NCI-H2171 (cell line): ENCODE measurements around the gene EPHA3.

ENCODE experiments used
- DNase-seq: peaks from one replicate; lab custom pipeline; 2025; lab: John Stamatoyannopoulos, UW

EPHA3 gene

GRCh38 chr3:89449086-89449485 is 341.7 kb downstream of the EPHA3 start:
- no peak for DNase-seq

GRCh38 chr3:89452066-89452465 is 344.6 kb downstream of the EPHA3 start:
- DNase-seq: no peak

- DNase-seq: no peak
These were observed 347.8 kb downstream of the EPHA3 start for GRCh38 chr3:89455240-89455639.

- no peak for DNase-seq
These were observed 360.5 kb downstream of the EPHA3 start for GRCh38 chr3:89467898-89468363.

- DNase-seq: no peak
These were observed 364.7 kb downstream of the EPHA3 start for GRCh38 chr3:89472101-89472500.

GRCh38 chr3:89474333-89475130 is 367.1 kb downstream of the EPHA3 start:
- DNase-seq: no peak

- DNase-seq: no peak
These were observed 381.6 kb downstream of the EPHA3 start for GRCh38 chr3:89488800-89489580.

- DNase-seq: no peak
These were observed 382.7 kb downstream of the EPHA3 start for GRCh38 chr3:89490129-89490528.

GRCh38 chr3:89494734-89495133 is 387.3 kb downstream of the EPHA3 start:
- DNase-seq: no peak

- DNase-seq: no peak
These were observed 396.5 kb downstream of the EPHA3 start for GRCh38 chr3:89503891-89504391.

- DNase-seq: no peak
These were observed 397.0 kb downstream of the EPHA3 start for GRCh38 chr3:89504432-89504831.

GRCh38 chr3:89506462-89507103 is 399.2 kb downstream of the EPHA3 start:
- no peak for DNase-seq

GRCh38 chr3:89521328-89521727 is 413.9 kb downstream of the EPHA3 start:
- no peak for DNase-seq

GRCh38 chr3:89522155-89522554 is 414.7 kb downstream of the EPHA3 start:
- DNase-seq: no peak

GRCh38 chr3:89525609-89526008 is 418.2 kb downstream of the EPHA3 start:
- no peak for DNase-seq

GRCh38 chr3:89527736-89528305 is 420.4 kb downstream of the EPHA3 start:
- no peak for DNase-seq
